ENCODE measurements around the gene BOD1. TPM values are rescaled to one million over a fixed set of nuclear protein-coding genes. Genes with fewer than 3 reads are reported as not detected.

Gene BOD1
- total and polyA plus RNA-seq, 9 of the 15 experiments (the other 6 are each of a cell fraction or from before 2014, with no cell fraction given) = 10.1 to 31.6 (median 22.6) TPM

GRCh38 chr5:173581408-173582215 lies 34.8 kb downstream of the BOD1 start (continued):
- TF ChIP-seq MTF1 (CRISPR knock-in tag; IDR thresholded peaks at IDR 0.05; ENCODE audit: borderline replicate concordance) (no peak), ZNF263 (CRISPR knock-in tag; IDR thresholded peaks at IDR 0.05; ENCODE audit: borderline replicate concordance) (no peak), BHLHE40 (IDR thresholded peaks at IDR 0.05; ENCODE audit: low read length) (peak; percentile 91), ZNF507 (tag; conservative IDR thresholded peaks at IDR 0.05) (no peak), KDM1A (IDR thresholded peaks at IDR 0.05) (peak in 1 of 2 experiments; percentile 35; a peak in 2 of 4 replicates), NR1H2 (CRISPR knock-in tag; IDR thresholded peaks at IDR 0.05) (no peak), ZNF444 (CRISPR knock-in tag; IDR thresholded peaks at IDR 0.05) (no peak), JUN (IDR thresholded peaks at IDR 0.05; ENCODE audit: borderline replicate concordance, low read depth, low read length) (no peak), JUN (CRISPR knock-in tag; IDR thresholded peaks at IDR 0.05; ENCODE audit: borderline replicate concordance) (no peak), FOS (IDR thresholded peaks at IDR 0.05; ENCODE audit: extremely low read depth, insufficient read length) (no peak), KDM5B (IDR thresholded peaks at IDR 0.05; ENCODE audit: insufficient replicate concordance, low read depth, low read length) (no peak), ZBTB1 (CRISPR knock-in tag; IDR thresholded peaks at IDR 0.05; ENCODE audit: borderline replicate concordance, low read depth) (no peak), ZNF696 (CRISPR knock-in tag; conservative IDR thresholded peaks at IDR 0.05) (no peak), E2F3 (CRISPR knock-in tag; IDR thresholded peaks at IDR 0.05) (no peak), DLX4 (CRISPR knock-in tag; IDR thresholded peaks at IDR 0.05) (no peak), GTF2F1 (IDR thresholded peaks at IDR 0.05; ENCODE audit: low read depth, low read length) (no peak), TCF7 (IDR thresholded peaks at IDR 0.05; ENCODE audit: borderline replicate concordance) (no peak), ZNF583 (CRISPR knock-in tag; IDR thresholded peaks at IDR 0.05) (no peak), MYC (IDR thresholded peaks at IDR 0.05; ENCODE audit: low read depth, low read length) (0 out of 2 replicates have a peak, but pooled peaks have one; percentile 58), MYC (CRISPR knock-in tag; IDR thresholded peaks at IDR 0.05; ENCODE audit: borderline replicate concordance, low read depth) (no peak), MEIS2 (IDR thresholded peaks at IDR 0.05; ENCODE audit: partially characterized antibody) (peak; percentile 53)
- TF ChIP-seq, protein P1, sequence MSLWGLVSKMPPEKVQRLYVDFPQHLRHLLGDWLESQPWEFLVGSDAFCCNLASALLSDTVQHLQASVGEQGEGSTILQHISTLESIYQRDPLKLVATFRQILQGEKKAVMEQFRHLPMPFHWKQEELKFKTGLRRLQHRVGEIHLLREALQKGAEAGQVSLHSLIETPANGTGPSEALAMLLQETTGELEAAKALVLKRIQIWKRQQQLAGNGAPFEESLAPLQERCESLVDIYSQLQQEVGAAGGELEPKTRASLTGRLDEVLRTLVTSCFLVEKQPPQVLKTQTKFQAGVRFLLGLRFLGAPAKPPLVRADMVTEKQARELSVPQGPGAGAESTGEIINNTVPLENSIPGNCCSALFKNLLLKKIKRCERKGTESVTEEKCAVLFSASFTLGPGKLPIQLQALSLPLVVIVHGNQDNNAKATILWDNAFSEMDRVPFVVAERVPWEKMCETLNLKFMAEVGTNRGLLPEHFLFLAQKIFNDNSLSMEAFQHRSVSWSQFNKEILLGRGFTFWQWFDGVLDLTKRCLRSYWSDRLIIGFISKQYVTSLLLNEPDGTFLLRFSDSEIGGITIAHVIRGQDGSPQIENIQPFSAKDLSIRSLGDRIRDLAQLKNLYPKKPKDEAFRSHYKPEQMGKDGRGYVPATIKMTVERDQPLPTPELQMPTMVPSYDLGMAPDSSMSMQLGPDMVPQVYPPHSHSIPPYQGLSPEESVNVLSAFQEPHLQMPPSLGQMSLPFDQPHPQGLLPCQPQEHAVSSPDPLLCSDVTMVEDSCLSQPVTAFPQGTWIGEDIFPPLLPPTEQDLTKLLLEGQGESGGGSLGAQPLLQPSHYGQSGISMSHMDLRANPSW (CRISPR knock-in tag; IDR thresholded peaks at IDR 0.05) = no peak
- TF ChIP-seq, protein P2, sequence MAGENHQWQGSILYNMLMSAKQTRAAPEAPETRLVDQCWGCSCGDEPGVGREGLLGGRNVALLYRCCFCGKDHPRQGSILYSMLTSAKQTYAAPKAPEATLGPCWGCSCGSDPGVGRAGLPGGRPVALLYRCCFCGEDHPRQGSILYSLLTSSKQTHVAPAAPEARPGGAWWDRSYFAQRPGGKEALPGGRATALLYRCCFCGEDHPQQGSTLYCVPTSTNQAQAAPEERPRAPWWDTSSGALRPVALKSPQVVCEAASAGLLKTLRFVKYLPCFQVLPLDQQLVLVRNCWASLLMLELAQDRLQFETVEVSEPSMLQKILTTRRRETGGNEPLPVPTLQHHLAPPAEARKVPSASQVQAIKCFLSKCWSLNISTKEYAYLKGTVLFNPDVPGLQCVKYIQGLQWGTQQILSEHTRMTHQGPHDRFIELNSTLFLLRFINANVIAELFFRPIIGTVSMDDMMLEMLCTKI (IDR thresholded peaks at IDR 0.05; ENCODE audit: partially characterized antibody) = no peak
- TF ChIP-seq, protein P3, sequence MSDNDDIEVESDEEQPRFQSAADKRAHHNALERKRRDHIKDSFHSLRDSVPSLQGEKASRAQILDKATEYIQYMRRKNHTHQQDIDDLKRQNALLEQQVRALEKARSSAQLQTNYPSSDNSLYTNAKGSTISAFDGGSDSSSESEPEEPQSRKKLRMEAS (CRISPR knock-in tag; IDR thresholded peaks at IDR 0.05) = peak; percentile 54

Measured in K562 (cell line).